Spleen (tissue), 11 donors: ENCODE results near the gene ADAMTS14. TPM values are rescaled to one million over a fixed set of nuclear protein-coding genes. Genes with fewer than 3 reads are reported as not detected.
A peak's percentile ranks its signal among the peaks of the same experiment; 100 is the strongest.

ENCODE experiments used
- DNase-seq: peaks from one replicate; pipeline ENCODE4 v3.0.0-alpha.2; 2020
- H3K27ac ChIP-seq, 8 donors: fragments of 200-600 bp; sonication (generic) in 7 of 8; 1 replicate in 4 of 8; 2 replicates in 4 of 8; pipeline versions ENCODE4 v1.5.0 to v1.8.0; 2016 to 2021; ENCODE audit warnings: inconsistent platforms in 4 of 8, mild to moderate bottlenecking in 4 of 8, moderate library complexity in 1 of 8
- H3K27me3 ChIP-seq, 7 donors: fragments of 200-600 bp; sonication (generic) in 6 of 7; replicated peaks in 1 of 7; 1 replicate in 4 of 7; 2 replicates in 3 of 7; pipeline versions ENCODE4 v1.5.0 to v1.8.0; 2016 to 2021; ENCODE audit warnings: inconsistent platforms in 3 of 7, mild to moderate bottlenecking in 1 of 7
- H3K36me3 ChIP-seq, 6 donors: fragments of 200-600 bp; sonication (generic) in 5 of 6; 1 replicate in 4 of 6; 2 replicates in 2 of 6; pipeline versions ENCODE4 v1.5.0 to v1.8.0; 2016 to 2021; ENCODE audit warnings: inconsistent platforms in 2 of 6
- H3K4me1 ChIP-seq, 6 donors: fragments of 200-600 bp; sonication (generic) in 5 of 6; 1 replicate in 3 of 6; 2 replicates in 3 of 6; pipeline versions ENCODE4 v1.5.0 to v1.8.0; 2016 to 2021; ENCODE audit warnings: inconsistent platforms in 3 of 6
- H3K4me3 ChIP-seq, 8 donors: fragments of 200-600 bp; sonication (generic) in 7 of 8; 1 replicate in 4 of 8; 2 replicates in 4 of 8; pipeline versions ENCODE4 v1.5.0 to v1.8.0; 2016 to 2021; ENCODE audit warnings: inconsistent platforms in 4 of 8, mild to moderate bottlenecking in 4 of 8, moderate library complexity in 2 of 8
- H3K9me3 ChIP-seq, 8 donors: fragments of 200-600 bp; sonication (generic) in 7 of 8; 1 replicate in 4 of 8; 2 replicates in 4 of 8; pipeline versions ENCODE4 v1.5.0 to v1.8.0; 2016 to 2021; ENCODE audit warnings: inconsistent platforms in 4 of 8
- POLR2A ChIP-seq, 3 donors: fragments of 450-650 bp; IDR thresholded peaks; one replicate each; pipeline ENCODE4 v1.5.1; 2017; ENCODE audit warnings: antibody characterized with exemption in 3 of 3, mild to moderate bottlenecking in 1 of 3
- POLR2AphosphoS5 ChIP-seq, 3 donors: sonication (generic); formaldehyde crosslinking; IDR thresholded peaks; one replicate each; pipeline ENCODE4 v1.5.1; 2017; ENCODE audit warnings: antibody characterized with exemption in 3 of 3
- WGBS, 5 donors: extraction: QIAGEN DNeasy Blood & Tissue Kit in 3 of 5; methylation state at CpG; one replicate each; pipeline versions ENCODE4 v1.1.5 to v1.1.7; 2013 to 2018; 5-methylcytosine and 5-hydroxymethylcytosine counted together
- intact Hi-C: fragments of 100-400 bp; cut with DNase I; formaldehyde crosslinking; loops from one replicate; pipeline ENCODE4 v1.15.0; 2023; ENCODE audit warnings: low total_unique reads
- polyA plus RNA-seq, 3 donors: library from polyadenylated mRNA; stranded (reverse); fragments of 200-250 nt; gene quantifications; one replicate each; pipeline ENCODE4 v1.2.1, GENCODE V29; 2013
- total RNA-seq, 7 donors: library from RNA; depleted of rRNA in 3 of 7; stranded (reverse); fragments of >200 nt in 3 of 7; fragmentation: NEBNext Ultra II Directional in 4 of 7; extraction: Animal tissue kit (Norgen Biotek cat#: 25700) in 4 of 7; gene quantifications; one replicate each; pipeline versions ENCODE4 v1.1.0 to v1.2.1, GENCODE V29; 2016 to 2021
- TF ChIP-seq, protein P1 (sequence below), 11 experiments: fragments of 200-600 bp in 7 of 11; fragments of 450-650 bp in 4 of 11; sonication (generic) in 4 of 11; IDR thresholded peaks in 8 of 11; conservative IDR thresholded peaks in 3 of 11; 1 replicate in 7 of 11; 2 replicates in 4 of 11; pipeline versions ENCODE4 v1.4.0 to v1.8.0; 2016 to 2021; ENCODE audit warnings: antibody characterized with exemption in 11 of 11, inconsistent platforms in 4 of 11, mild to moderate bottlenecking in 1 of 11
- donor health status: healthy with polysubstance abuse.
- donor health status: DM: no; HTN: no; CAD: no; lungs with moderate emphysema.
- donor health status: DM: no; HTN: no; CAD: no.
- donor health status: Bipolar disorder and iron deficiency.
- donor health status: healthy.
- donor health status: DM: no; HTN: no; CAD: no.
- donor health status: DM: yes; HTN: yes; CAD: no.

The ADAMTS14 gene
- total and polyA plus RNA-seq, 10 donors, result 0.09 to 1.2 (median 0.36) TPM

DNA sequence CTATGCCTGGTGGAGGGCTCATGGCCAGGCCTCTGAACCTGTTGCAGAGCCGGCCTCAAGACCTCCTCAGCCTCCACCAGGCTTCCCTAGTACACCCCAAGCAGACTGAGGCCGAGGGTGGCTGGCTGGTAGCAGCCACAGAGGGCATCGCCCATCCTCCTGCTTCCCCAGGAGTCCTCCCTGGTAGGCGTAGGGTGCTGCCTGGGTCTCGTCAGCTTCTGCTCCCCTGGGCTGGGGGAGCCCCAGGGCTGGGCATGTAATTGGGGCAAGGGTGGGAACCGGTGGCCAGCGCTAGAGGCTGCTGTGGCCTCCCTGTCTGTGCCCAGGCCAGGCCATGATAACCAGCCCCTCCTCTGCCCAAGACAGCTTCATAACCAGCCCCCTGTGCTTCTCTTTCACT lies 80.3 kb downstream of the ADAMTS14 start:
- Histone ChIP-seq H3K4me1 (no peaks in the 10 kb centered on the region), H3K36me3 (no peaks in the 10 kb centered on the region), H3K4me3 (no peak overlapping the region), H3K27me3 (no peaks in the 10 kb centered on the region), H3K27ac (no peak overlapping the region), H3K9me3 (no peaks in the 10 kb centered on the region)
- TF ChIP-seq, protein P1, sequence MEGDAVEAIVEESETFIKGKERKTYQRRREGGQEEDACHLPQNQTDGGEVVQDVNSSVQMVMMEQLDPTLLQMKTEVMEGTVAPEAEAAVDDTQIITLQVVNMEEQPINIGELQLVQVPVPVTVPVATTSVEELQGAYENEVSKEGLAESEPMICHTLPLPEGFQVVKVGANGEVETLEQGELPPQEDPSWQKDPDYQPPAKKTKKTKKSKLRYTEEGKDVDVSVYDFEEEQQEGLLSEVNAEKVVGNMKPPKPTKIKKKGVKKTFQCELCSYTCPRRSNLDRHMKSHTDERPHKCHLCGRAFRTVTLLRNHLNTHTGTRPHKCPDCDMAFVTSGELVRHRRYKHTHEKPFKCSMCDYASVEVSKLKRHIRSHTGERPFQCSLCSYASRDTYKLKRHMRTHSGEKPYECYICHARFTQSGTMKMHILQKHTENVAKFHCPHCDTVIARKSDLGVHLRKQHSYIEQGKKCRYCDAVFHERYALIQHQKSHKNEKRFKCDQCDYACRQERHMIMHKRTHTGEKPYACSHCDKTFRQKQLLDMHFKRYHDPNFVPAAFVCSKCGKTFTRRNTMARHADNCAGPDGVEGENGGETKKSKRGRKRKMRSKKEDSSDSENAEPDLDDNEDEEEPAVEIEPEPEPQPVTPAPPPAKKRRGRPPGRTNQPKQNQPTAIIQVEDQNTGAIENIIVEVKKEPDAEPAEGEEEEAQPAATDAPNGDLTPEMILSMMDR (IDR thresholded peaks at IDR 0.05 in 8 of 11, conservative IDR thresholded peaks at IDR 0.05 in 3 of 11), result no peak
- TF ChIP-seq POLR2AphosphoS5 (IDR thresholded peaks at IDR 0.05) (no peak), POLR2A (IDR thresholded peaks at IDR 0.05) (no peak)
- DNase-seq, result peak; percentile 59
- intact Hi-C loops, result no loop called here
- WGBS, 5 donors, result 84 to 94% (median 89%) methylated on average over 7 of the region's 7 CpGs

DNA sequence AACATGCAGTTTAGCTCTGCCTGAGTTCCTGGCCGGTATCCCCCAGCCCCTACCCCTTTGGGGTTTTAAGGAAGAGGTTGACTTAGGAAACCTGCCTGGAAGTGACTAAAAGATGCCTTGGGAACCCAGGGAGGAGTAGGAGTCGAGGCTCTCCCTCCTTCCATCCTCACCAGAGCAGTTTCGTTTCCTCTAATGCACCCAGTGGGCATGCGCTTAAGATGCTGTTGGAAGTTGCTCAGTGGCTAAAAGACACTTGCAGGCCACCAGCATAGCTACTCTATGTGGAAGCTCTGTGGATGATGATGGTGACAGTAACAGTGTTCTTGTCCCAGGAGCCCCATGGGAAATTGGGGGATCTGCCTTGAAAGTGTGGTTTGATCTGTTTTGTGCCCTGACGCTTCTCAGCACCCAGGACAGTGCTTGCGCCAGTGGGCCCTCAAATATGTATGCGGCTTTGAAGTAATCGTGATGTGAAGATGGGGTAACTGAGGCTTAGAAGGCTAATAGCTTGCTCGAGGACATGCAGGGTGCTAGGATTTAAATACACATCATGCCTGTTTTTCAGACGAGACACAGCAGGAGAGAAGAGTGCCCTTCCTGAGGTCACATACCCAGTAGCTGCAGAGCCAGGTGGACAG lies 80.8 kb downstream of the ADAMTS14 start:
- H3K9me3 ChIP-seq, result no peaks in the 10 kb centered on the region
- H3K27me3 ChIP-seq, result no peaks in the 10 kb centered on the region
- intact Hi-C loops, result no loop called here
- TF ChIP-seq POLR2AphosphoS5 (IDR thresholded peaks at IDR 0.05), result no peak
- TF ChIP-seq POLR2A (IDR thresholded peaks at IDR 0.05), result no peak
- TF ChIP-seq, protein P1 (IDR thresholded peaks at IDR 0.05 in 8 of 11, conservative IDR thresholded peaks at IDR 0.05 in 3 of 11), result no peak
- 81 to 94% (median 88%) methylated on average over 10 of the region's 10 CpGs for WGBS, 5 donors
- no peaks in the 10 kb centered on the region for H3K36me3 ChIP-seq
- peak; percentile 14 for DNase-seq
- no peak overlapping the region for H3K4me3 ChIP-seq
- no peak overlapping the region for H3K27ac ChIP-seq
- no peaks in the 10 kb centered on the region for H3K4me1 ChIP-seq

DNA sequence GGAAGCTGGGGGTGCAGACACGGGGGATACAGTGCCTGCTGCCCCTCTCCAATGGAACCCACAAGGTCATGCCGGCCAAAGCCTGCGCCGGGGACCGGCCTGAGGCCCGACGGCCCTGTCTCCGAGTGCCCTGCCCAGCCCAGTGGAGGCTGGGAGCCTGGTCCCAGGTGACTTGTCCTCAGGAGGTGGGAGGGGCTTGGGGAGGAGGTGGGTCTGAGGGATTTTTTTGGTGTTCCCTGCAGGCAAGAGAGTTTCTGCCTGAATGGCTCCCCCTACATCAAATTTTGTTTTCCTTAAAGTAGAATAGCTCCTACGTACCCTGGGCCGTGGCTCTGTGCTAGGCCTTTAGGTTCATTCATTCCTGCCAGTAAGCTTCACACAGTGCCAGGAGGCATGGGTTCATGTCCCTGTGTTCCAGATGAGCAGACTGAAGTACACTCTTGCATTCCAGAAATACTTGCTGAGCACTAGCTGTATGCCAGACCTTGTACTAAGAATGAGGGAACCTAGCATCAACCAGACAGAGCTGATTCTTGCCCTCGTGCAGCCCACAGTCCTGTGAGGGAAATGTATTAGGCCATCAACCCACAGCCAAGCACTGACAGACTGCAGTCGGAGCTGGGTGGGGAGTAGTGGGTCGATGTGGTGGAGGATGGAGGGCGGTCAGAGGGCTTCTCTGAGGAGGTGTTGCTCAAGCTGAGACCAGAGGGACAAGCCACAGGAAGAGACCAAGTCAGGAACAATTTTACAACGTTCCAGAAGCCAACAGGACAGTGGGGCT lies 81.7 kb downstream of the ADAMTS14 start:
- Histone ChIP-seq H3K27me3 (no peaks in the 10 kb centered on the region), H3K4me1 (peaks cover 0 to 4% (median 0%) of the 10 kb centered on the region in 6 donors), H3K4me3 (no peak overlapping the region), H3K27ac (no peak overlapping the region), H3K9me3 (no peaks in the 10 kb centered on the region), H3K36me3 (no peaks in the 10 kb centered on the region)
- 65 to 80% (median 73%) methylated on average over 10 to 15 of the region's 15 CpGs for WGBS, 5 donors
- no peak for TF ChIP-seq POLR2A (IDR thresholded peaks at IDR 0.05)
- TF ChIP-seq, protein P1 (IDR thresholded peaks at IDR 0.05 in 8 of 11, conservative IDR thresholded peaks at IDR 0.05 in 3 of 11), result no peak
- no peak for TF ChIP-seq POLR2AphosphoS5 (IDR thresholded peaks at IDR 0.05)
- DNase-seq, result peak; percentile 66
- intact Hi-C loops, result no loop called here

DNA sequence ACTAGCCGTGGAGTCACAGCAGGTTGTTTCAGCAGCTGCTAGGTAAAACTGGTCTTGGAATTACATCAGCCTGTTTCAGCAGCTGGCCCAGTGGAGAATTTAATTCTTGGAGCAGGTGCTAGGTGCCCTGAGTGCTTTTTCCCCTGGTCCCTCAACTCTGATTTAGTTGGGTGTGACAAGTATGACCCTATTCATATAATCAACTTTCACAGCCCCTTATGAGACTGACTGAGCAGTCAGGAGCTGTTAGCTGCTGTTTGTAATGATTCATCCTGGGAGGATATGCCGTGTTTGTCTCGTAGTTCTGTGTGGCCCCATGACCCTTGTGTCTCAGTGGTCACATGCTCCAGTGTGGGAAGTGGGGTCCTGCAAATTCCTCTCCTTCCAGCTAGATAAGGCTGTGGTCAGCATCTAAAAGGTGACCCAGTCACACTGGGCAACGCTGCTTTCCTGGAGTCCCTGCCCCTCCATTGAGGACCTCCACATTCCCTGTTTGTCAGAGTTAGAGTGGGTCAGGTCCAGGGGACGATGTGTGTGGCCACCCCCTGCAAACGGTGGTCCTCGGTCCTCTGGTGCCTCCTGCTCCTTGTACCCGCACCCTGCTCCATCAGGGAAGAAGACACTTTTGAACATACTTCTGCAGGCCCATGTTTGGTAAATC lies 84.5 kb downstream of the ADAMTS14 start:
- H3K36me3 ChIP-seq, result no peaks in the 10 kb centered on the region
- no peak for TF ChIP-seq POLR2AphosphoS5 (IDR thresholded peaks at IDR 0.05)
- TF ChIP-seq, protein P1 (IDR thresholded peaks at IDR 0.05 in 8 of 11, conservative IDR thresholded peaks at IDR 0.05 in 3 of 11), result no peak
- no peak for TF ChIP-seq POLR2A (IDR thresholded peaks at IDR 0.05)
- no peaks in the 10 kb centered on the region for H3K9me3 ChIP-seq
- H3K4me1 ChIP-seq, result peaks cover 0 to 8% (median 0%) of the 10 kb centered on the region in 6 donors
- peak; percentile 46 for DNase-seq
- peaks cover 0 to 13% (median 0%) of the 10 kb centered on the region in 7 donors for H3K27me3 ChIP-seq
- no peak overlapping the region for H3K27ac ChIP-seq
- WGBS, 5 donors, result 83 to 90% (median 85%) methylated on average over 8 of the region's 8 CpGs
- no peak overlapping the region for H3K4me3 ChIP-seq
- intact Hi-C loops, result loop anchor here (5.0 kb wide), 1 partner anchor 295 kb away; no protein-coding TSS in a partner anchor
